Hepatocyte (in vitro differentiated cells): Measurements from ENCODE around the gene PHACTR2. TPM values are rescaled to one million over a fixed set of nuclear protein-coding genes. Genes with fewer than 3 reads are reported as not detected.
"Not testable (repeated sequence)": the region's sequence is repeated elsewhere in the genome, so short reads cannot be mapped to it uniquely, and the experiment has no call there.

Experiments used
- DNase-seq: peaks from one replicate; pipeline ENCODE4 v3.0.0-alpha.2; 2016; ENCODE audit warnings: low spot score
- H2AFZ ChIP-seq: fragments of 200-600 bp; sonication (generic); 2 replicates; pipeline ENCODE4 v1.6.0; 2016; ENCODE audit warnings: antibody characterized with exemption, mild to moderate bottlenecking
- H3K27ac ChIP-seq: fragments of 200-600 bp; sonication (generic); 2 replicates; pipeline ENCODE4 v1.5.1; 2016; ENCODE audit warnings: mild to moderate bottlenecking
- H3K27me3 ChIP-seq: fragments of 200-600 bp; sonication (generic); 2 replicates; pipeline ENCODE4 v1.6.1; 2016
- H3K36me3 ChIP-seq: fragments of 200-600 bp; sonication (generic); replicated peaks from 2 replicates; pipeline ENCODE4 v1.5.1; 2016; ENCODE audit warnings: low read depth; ENCODE audit not compliant: insufficient read depth
- H3K4me1 ChIP-seq: fragments of 200-600 bp; sonication (generic); 2 replicates; pipeline ENCODE4 v1.5.1; 2016; ENCODE audit warnings: mild to moderate bottlenecking, moderate library complexity; ENCODE audit not compliant: insufficient read depth
- H3K4me2 ChIP-seq: fragments of 200-600 bp; sonication (generic); 2 replicates; pipeline ENCODE4 v1.6.0; 2016
- H3K4me3 ChIP-seq: fragments of 200-600 bp; sonication (generic); 2 replicates; pipeline ENCODE4 v1.5.1; 2016; ENCODE audit warnings: mild to moderate bottlenecking
- H3K79me2 ChIP-seq: fragments of 200-600 bp; sonication (generic); 2 replicates; pipeline ENCODE4 v1.6.0; 2017; ENCODE audit warnings: mild to moderate bottlenecking
- H3K9me2 ChIP-seq: fragments of 200-600 bp; sonication (generic); replicated peaks from 2 replicates; pipeline ENCODE4 v1.6.0; 2017; ENCODE audit warnings: mild to moderate bottlenecking; ENCODE audit not compliant: insufficient read depth
- H3K9me3 ChIP-seq: fragments of 200-600 bp; sonication (generic); 2 replicates; pipeline ENCODE4 v1.5.1; 2016; ENCODE audit warnings: low read depth, mild to moderate bottlenecking
- H4K20me1 ChIP-seq: fragments of 200-600 bp; sonication (generic); 2 replicates; pipeline ENCODE4 v1.6.0; 2016; ENCODE audit warnings: mild to moderate bottlenecking; ENCODE audit not compliant: insufficient read depth, poor library complexity, severe bottlenecking
- EZH2 ChIP-seq: fragments of 200-600 bp; sonication (generic); IDR thresholded peaks from 2 replicates; pipeline ENCODE4 v1.6.1; 2016; ENCODE audit warnings: antibody characterized with exemption, mild to moderate bottlenecking, borderline replicate concordance
- EZH2phosphoT487 ChIP-seq: fragments of 200-600 bp; sonication (generic); IDR thresholded peaks from one replicate; pipeline ENCODE4 v1.6.1; 2018; ENCODE audit warnings: antibody characterized with exemption, mild to moderate bottlenecking, low read depth, moderate library complexity; ENCODE audit not compliant: unreplicated experiment, severe bottlenecking
- WGBS: methylation state at CpG from one replicate; pipeline ENCODE4 v1.1.6; 2016; ENCODE audit warnings: low lambda C conversion rate; ENCODE audit errors: missing lambda C conversion rate; 5-methylcytosine and 5-hydroxymethylcytosine counted together
- polyA plus RNA-seq: library from polyadenylated mRNA; unstranded; fragments of >200 nt; fragmentation: Nextera tagmentation; extraction: Ambion mirVana; gene quantifications from 2 replicates; pipeline ENCODE4 v1.2.1, GENCODE V29; 2016
- total RNA-seq: library from RNA; depleted of rRNA; stranded (reverse); fragments of >200 nt; gene quantifications from 2 replicates; pipeline ENCODE4 v1.2.3, GENCODE V29; 2014
- TF ChIP-seq, protein P1 (sequence below): fragments of 200-600 bp; sonication (generic); IDR thresholded peaks from 2 replicates; pipeline ENCODE4 v1.5.1; 2016; ENCODE audit warnings: antibody characterized with exemption, mild to moderate bottlenecking; ENCODE audit not compliant: poor library complexity

The PHACTR2 gene
- total and polyA plus RNA-seq, 2 experiments from 2014 or later = 86.6 to 111 TPM

DNA sequence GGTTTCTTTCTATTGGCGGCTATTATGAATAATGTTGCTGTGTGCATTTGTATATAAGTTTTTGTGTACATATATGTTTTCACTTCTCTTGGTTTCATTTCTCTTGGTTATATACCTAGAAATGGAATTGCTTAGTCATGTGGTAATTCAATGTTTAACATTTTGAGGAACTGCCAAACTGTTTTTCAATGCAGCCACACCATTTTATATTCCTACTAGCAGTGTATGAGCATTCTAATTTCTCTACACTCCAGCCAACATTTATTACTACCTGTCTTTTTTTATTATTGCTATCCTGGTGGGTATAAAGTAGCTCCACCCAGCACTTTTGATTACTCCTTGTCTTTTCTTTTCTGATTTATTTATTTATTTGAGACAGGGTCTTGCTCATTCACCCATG is 54.8 kb downstream of the PHACTR2 start:
- WGBS = 97% methylated on average over 1 of the region's 1 CpG
- Histone ChIP-seq H3K4me3 (no peak overlapping the region), H3K4me2 (no peak overlapping the region), H3K36me3 (no peaks in the 10 kb centered on the region), H3K4me1 (no peaks in the 10 kb centered on the region), H3K27me3 (no peaks in the 10 kb centered on the region), H2AFZ (no peak overlapping the region), H3K9me2 (no peaks in the 10 kb centered on the region), H3K27ac (no peak overlapping the region), H4K20me1 (no peaks in the 10 kb centered on the region), H3K9me3 (no peaks in the 10 kb centered on the region), H3K79me2 (peaks cover 66% of the 10 kb centered on the region)
- TF ChIP-seq EZH2 (no peak), EZH2phosphoT487 (no peak)
- TF ChIP-seq, protein P1, sequence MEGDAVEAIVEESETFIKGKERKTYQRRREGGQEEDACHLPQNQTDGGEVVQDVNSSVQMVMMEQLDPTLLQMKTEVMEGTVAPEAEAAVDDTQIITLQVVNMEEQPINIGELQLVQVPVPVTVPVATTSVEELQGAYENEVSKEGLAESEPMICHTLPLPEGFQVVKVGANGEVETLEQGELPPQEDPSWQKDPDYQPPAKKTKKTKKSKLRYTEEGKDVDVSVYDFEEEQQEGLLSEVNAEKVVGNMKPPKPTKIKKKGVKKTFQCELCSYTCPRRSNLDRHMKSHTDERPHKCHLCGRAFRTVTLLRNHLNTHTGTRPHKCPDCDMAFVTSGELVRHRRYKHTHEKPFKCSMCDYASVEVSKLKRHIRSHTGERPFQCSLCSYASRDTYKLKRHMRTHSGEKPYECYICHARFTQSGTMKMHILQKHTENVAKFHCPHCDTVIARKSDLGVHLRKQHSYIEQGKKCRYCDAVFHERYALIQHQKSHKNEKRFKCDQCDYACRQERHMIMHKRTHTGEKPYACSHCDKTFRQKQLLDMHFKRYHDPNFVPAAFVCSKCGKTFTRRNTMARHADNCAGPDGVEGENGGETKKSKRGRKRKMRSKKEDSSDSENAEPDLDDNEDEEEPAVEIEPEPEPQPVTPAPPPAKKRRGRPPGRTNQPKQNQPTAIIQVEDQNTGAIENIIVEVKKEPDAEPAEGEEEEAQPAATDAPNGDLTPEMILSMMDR = no peak
- DNase-seq = no peak

DNA sequence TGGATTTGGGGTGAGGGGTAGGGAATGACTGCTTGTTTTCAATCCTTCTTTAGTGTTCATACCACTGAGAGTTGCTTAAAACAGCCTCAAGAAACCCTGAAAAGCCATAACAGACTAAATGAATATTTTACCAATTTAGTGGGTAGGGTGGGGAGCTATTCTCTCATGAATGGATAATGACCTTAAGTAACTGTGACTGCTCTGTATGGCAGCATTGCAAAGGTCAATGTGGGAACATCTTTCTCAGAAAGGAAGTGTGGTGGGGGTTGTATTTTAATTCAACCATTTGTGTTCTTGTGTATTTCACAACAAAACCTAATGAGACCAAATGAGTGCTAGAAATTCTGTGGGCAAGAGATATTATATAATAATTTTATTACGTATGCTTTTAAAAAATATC is 55.7 kb downstream of the PHACTR2 start:
- Histone ChIP-seq H3K9me2 (no peaks in the 10 kb centered on the region), H3K4me2 (no peak overlapping the region), H3K27me3 (no peaks in the 10 kb centered on the region), H2AFZ (no peak overlapping the region), H3K27ac (no peak overlapping the region), H4K20me1 (no peaks in the 10 kb centered on the region), H3K36me3 (no peaks in the 10 kb centered on the region), H3K79me2 (peaks cover 76% of the 10 kb centered on the region), H3K4me3 (no peak overlapping the region), H3K9me3 (no peaks in the 10 kb centered on the region), H3K4me1 (no peaks in the 10 kb centered on the region)
- TF ChIP-seq EZH2phosphoT487 (no peak), EZH2 (no peak)
- TF ChIP-seq, protein P1 = no peak
- WGBS = 100% methylated on average over 1 of the region's 1 CpG
- DNase-seq = no peak

DNA sequence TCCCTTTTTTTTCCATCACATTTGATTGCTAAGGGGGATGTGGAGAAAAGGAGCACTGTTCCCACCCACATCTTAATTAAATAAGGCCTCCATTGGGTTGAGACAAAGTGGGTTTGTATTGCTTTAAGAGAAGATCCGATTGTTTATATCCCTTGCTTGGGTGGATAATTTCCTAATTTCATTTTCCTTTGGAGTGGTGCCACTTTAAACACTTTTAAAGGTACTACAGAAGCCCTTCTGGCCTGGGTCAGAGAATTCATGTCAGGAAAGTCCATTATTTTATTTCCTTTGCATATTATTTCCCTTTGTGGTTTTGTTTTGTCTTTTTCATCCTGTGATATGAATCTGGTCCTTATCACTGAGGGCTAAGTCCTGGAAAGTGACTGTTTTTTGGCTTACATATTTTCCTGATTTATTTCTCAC is 56.9 kb downstream of the PHACTR2 start:
- Histone ChIP-seq H3K27ac (no peak overlapping the region), H3K4me3 (no peak overlapping the region), H3K9me2 (no peaks in the 10 kb centered on the region), H3K36me3 (no peaks in the 10 kb centered on the region), H3K4me2 (no peak overlapping the region), H3K9me3 (no peaks in the 10 kb centered on the region), H3K27me3 (no peaks in the 10 kb centered on the region), H3K79me2 (peaks cover 81% of the 10 kb centered on the region), H4K20me1 (no peaks in the 10 kb centered on the region), H3K4me1 (no peaks in the 10 kb centered on the region), H2AFZ (no peak overlapping the region)
- no peak for DNase-seq
- WGBS = 69% methylated on average over 1 of the region's 1 CpG
- no peak for TF ChIP-seq EZH2phosphoT487
- TF ChIP-seq EZH2 = no peak
- TF ChIP-seq, protein P1 = no peak

DNA sequence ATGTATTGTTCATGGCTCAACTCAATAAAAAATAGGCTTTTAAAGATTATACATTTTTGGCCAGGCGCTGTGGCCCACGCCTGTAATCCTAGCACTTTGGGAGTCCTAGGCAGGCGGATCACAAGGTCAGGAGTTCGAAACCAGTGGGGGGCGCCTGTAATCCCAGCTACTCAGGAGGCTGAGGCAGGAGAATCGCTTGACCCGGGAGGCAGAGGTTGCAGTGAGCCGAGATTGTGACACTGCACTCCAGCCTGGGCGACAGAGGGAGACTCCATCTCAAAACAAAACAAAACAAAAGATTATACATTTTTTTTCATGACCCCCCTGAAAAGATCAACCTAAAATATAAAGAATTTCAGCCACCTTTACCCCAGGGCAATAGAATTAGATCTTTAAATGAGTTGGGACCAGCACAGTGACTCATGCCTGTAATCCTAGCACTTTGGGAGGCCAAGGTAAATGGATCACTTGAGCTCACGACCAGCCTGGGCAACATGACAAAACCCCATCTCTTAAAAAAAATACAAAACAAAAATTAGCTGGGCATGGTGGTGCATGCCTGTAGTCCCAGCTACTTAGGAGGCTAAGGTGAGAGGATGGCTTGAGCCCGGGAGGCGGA is 60.4 kb downstream of the PHACTR2 start:
- not testable (repeated sequence) for DNase-seq, H2AFZ ChIP-seq, H3K4me3 ChIP-seq, H3K9me2 ChIP-seq, H3K27me3 ChIP-seq, H3K36me3 ChIP-seq, H3K4me2 ChIP-seq, H3K27ac ChIP-seq, H3K4me1 ChIP-seq, H4K20me1 ChIP-seq, H3K9me3 ChIP-seq
- peaks cover 86% of the 10 kb centered on the region for H3K79me2 ChIP-seq
- WGBS = 92% methylated on average over 12 of the region's 12 CpGs
